Endothelial cell of umbilical vein (primary cell): ENCODE results near the gene KHK. TPM values are rescaled to one million over a fixed set of nuclear protein-coding genes. Genes with fewer than 3 reads are reported as not detected.

Experiments
- BruUV-seq: library from RNA; stranded (reverse); fragments of 400-500 nt; replicated peaks from 2 replicates; lab custom pipeline; 2021; lab: Mats Ljungman, UMichigan
- CTCF ChIA-PET: fragments of 300-600, 350-600 bp; sonication (Branson Sonifier 250); formaldehyde crosslinking; loops from one replicate; lab custom pipeline; 2021; ENCODE audit warnings: antibody characterized with exemption, inconsistent platforms; lab: Charles Lee
- POLR2A ChIA-PET: fragments of 300-600, 350-600 bp; sonication (Branson Sonifier 250); formaldehyde crosslinking; loops from one replicate; lab custom pipeline; 2021; ENCODE audit warnings: antibody characterized with exemption, inconsistent platforms; lab: Charles Lee
- DNase-seq: peaks from one replicate; pipeline ENCODE4 v3.0.0-alpha.2; 2011; ENCODE audit warnings: low read depth, low spot score
- FAIRE-seq: peaks from 2 replicates; lab custom pipeline; 2011; peaks lifted over from hg19 to GRCh38; lab: Jason Lieb, UNC
- H2AFZ ChIP-seq: 2 replicates; pipeline ENCODE4 v1.6.0; 2012; ENCODE audit warnings: low read depth, low read length, control low read depth, inconsistent platforms
- H3K27ac ChIP-seq: 2 replicates; pipeline ENCODE4 v1.5.1; 2011; ENCODE audit warnings: low read depth, mild to moderate bottlenecking, control low read depth, low read length, moderate library complexity; ENCODE audit not compliant: insufficient read depth
- H3K27me3 ChIP-seq, 2 experiments: 2 replicates each; pipeline versions ENCODE4 v1.6.0 to v1.6.1; 2011; ENCODE audit warnings: low read length in 2 of 2, mixed read lengths in 1 of 2; ENCODE audit not compliant: control insufficient read depth in 2 of 2, insufficient read depth in 2 of 2
- H3K36me3 ChIP-seq, 2 experiments: 2 replicates in 1 of 2; 3 replicates in 1 of 2; pipeline ENCODE4 v1.5.1; 2011; ENCODE audit warnings: low read length in 2 of 2, mild to moderate bottlenecking in 1 of 2, moderate library complexity in 1 of 2; ENCODE audit not compliant: control insufficient read depth in 2 of 2, insufficient read depth in 2 of 2; ENCODE audit errors: extremely low read depth in 1 of 2
- H3K4me1 ChIP-seq: 3 replicates; pipeline ENCODE4 v1.5.1; 2011; ENCODE audit warnings: mild to moderate bottlenecking, low read length; ENCODE audit not compliant: control insufficient read depth, insufficient read depth; ENCODE audit errors: extremely low read depth
- H3K4me2 ChIP-seq: 2 replicates; pipeline ENCODE4 v1.6.1; 2011; ENCODE audit warnings: low read length, control low read depth, mixed read lengths; ENCODE audit not compliant: insufficient read depth
- H3K4me3 ChIP-seq, 3 experiments: fragments of 200-600 bp in 1 of 3; sonication (generic), shearing (Covaris generic) in 1 of 3; replicated peaks in 1 of 3; 2 replicates each; pipeline ENCODE4 v1.5.1; 2011 to 2016; ENCODE audit warnings: control low read depth in 3 of 3, low read length in 3 of 3, mild to moderate bottlenecking in 2 of 3, inconsistent platforms in 1 of 3, low read depth in 1 of 3, moderate library complexity in 1 of 3; ENCODE audit not compliant: insufficient read depth in 1 of 3
- H3K79me2 ChIP-seq: 2 replicates; pipeline ENCODE4 v1.6.0; 2012; ENCODE audit warnings: low read length, inconsistent platforms; ENCODE audit not compliant: control insufficient read depth, insufficient read depth
- H3K9ac ChIP-seq: replicated peaks from 2 replicates; pipeline ENCODE3; 2011; ENCODE audit warnings: low read length, control low read depth; ENCODE audit not compliant: insufficient read depth; ENCODE audit errors: extremely low read depth
- H3K9me1 ChIP-seq: replicated peaks from 3 replicates; pipeline ENCODE4 v1.6.0; 2011; ENCODE audit warnings: mild to moderate bottlenecking, low read length; ENCODE audit not compliant: control insufficient read depth, insufficient read depth; ENCODE audit errors: extremely low read depth
- H3K9me3 ChIP-seq: replicated peaks from 2 replicates; pipeline ENCODE4 v1.5.1; 2012; ENCODE audit warnings: low read length, inconsistent platforms; ENCODE audit not compliant: control insufficient read depth, insufficient read depth
- H4K20me1 ChIP-seq: replicated peaks from 2 replicates; pipeline ENCODE3; 2011; ENCODE audit warnings: mild to moderate bottlenecking, low read length; ENCODE audit not compliant: control insufficient read depth, insufficient read depth; ENCODE audit errors: extremely low read depth
- EZH2 ChIP-seq: IDR thresholded peaks from 2 replicates; pipeline ENCODE4 v1.6.1; 2012; ENCODE audit warnings: borderline replicate concordance, low read depth, mild to moderate bottlenecking, moderate library complexity, low read length, inconsistent platforms; ENCODE audit not compliant: severe bottlenecking
- FOS ChIP-seq: IDR thresholded peaks from 2 replicates; pipeline ENCODE4 v1.6.1; 2011; ENCODE audit warnings: mild to moderate bottlenecking, low read length, moderate library complexity, borderline replicate concordance; ENCODE audit not compliant: insufficient read depth
- GATA2 ChIP-seq: IDR thresholded peaks from 2 replicates; pipeline ENCODE4 v1.7.0; 2011; ENCODE audit warnings: low read depth, mild to moderate bottlenecking, moderate library complexity, mixed read lengths, low read length; ENCODE audit not compliant: insufficient read length, insufficient read depth
- JUN ChIP-seq: IDR thresholded peaks from 2 replicates; pipeline ENCODE4 v1.6.1; 2011; ENCODE audit warnings: borderline replicate concordance, low read depth; ENCODE audit not compliant: insufficient read length, insufficient read depth
- MYC ChIP-seq: IDR thresholded peaks from one replicate; pipeline ENCODE4 v1.6.1; 2011; ENCODE audit warnings: mild to moderate bottlenecking, low read depth, low read length
- POLR2A ChIP-seq: IDR thresholded peaks from 2 replicates; pipeline ENCODE4 v1.6.1; 2012; ENCODE audit warnings: low read depth, mild to moderate bottlenecking, control low read depth, low read length
- POLR2AphosphoS5 ChIP-seq: IDR thresholded peaks from 2 replicates; pipeline ENCODE4 v1.6.1; 2012; ENCODE audit warnings: low read depth, mild to moderate bottlenecking, control low read depth, low read length, moderate library complexity; ENCODE audit not compliant: insufficient read depth
- dilution Hi-C: fragments of 300-500 bp; cut with MboI; formaldehyde crosslinking; loops from one replicate; pipeline ENCODE4 v1.15.0; 2019; ENCODE audit warnings: low sequenced_read_pairs; ENCODE audit not compliant: extremely low pct_ligation_motif_present
- intact Hi-C: fragments of 100-400 bp; cut with micrococcal nuclease; formaldehyde crosslinking; loops from one replicate; pipeline ENCODE4 v1.10.0; 2022
- polyA plus RNA-seq, 4 experiments: library from polyadenylated mRNA; depleted of rRNA in 3 of 4; stranded (reverse) in 3 of 4; unstranded in 1 of 4; fragments of >200 nt; gene quantifications; 2 replicates each; pipeline versions ENCODE4 v1.2.1 to v1.2.3, GENCODE V29; 2011 to 2012; ENCODE audit warnings: missing spikeins in 1 of 4
- total RNA-seq: library from RNA; stranded (reverse); gene quantifications from 2 replicates; pipeline ENCODE4 v1.2.3, GENCODE V29; 2021
- TF ChIP-seq, protein P1 (sequence below): IDR thresholded peaks from 2 replicates; pipeline ENCODE4 v1.6.1; 2011; ENCODE audit not compliant: insufficient read depth, insufficient read length
- TF ChIP-seq, protein P2 (sequence below), 2 donors: IDR thresholded peaks; 1 replicate in 1 of 2; 2 replicates in 1 of 2; pipeline ENCODE4 v1.5.1; 2011; ENCODE audit warnings: low read length in 2 of 2, mild to moderate bottlenecking in 2 of 2, moderate library complexity in 2 of 2, control low read depth in 1 of 2, inconsistent platforms in 1 of 2, low read depth in 1 of 2; ENCODE audit not compliant: insufficient read depth in 1 of 2; ENCODE audit errors: extremely low read depth in 1 of 2

KHK gene
- total and polyA plus RNA-seq, 2 donors (not counting 3 experiments of a cell fraction or from before 2014, with no cell fraction given), result 2.9 to 4.4 TPM

DNA sequence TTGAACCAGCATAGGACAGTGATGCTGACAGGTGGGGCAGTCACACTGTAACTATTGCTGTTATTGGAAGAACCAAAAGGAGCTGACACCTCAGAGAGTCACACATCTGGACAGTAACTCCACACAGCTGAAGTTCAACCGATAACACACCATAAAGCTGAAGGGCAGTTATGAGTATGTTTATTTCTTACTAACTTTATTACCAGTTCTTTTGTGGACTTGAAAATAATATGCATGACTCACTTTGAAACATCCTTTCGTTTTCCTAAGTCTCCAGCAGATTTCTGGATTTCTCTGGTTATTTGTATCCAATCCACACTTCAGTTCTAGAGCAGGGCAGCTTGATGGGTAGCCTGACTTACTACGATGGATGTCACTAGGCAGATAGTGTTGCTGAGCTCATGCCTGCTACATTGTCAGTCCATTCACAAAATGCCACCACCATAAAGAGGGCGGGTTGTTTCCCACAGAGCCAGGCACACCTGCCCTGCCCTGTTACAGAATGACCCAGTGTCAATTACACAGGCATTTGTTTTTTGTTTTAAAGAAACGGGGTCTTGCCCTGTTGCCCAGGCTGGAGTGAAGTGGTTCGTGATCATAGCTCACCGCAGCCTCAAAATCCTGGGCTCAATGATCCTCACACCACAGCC is 43.5 kb upstream of the KHK start:
- FAIRE-seq (no peak), DNase-seq (no peak)
- Histone ChIP-seq H3K36me3 (peaks cover 17 to 36% of the 10 kb centered on the region in 2 experiments), H3K27ac (no peak overlapping the region), H3K9ac (no peak overlapping the region), H2AFZ (no peak overlapping the region), H3K4me2 (no peak overlapping the region), H3K4me1 (no peaks in the 10 kb centered on the region), H3K4me3 (no peak overlapping the region), H4K20me1 (no peaks in the 10 kb centered on the region), H3K9me3 (no peaks in the 10 kb centered on the region), H3K79me2 (no peaks in the 10 kb centered on the region), H3K9me1 (no peaks in the 10 kb centered on the region), H3K27me3 (no peaks in the 10 kb centered on the region)
- BruUV-seq, result no TSS peak
- dilution Hi-C loops (no loop called here), intact Hi-C loops (no loop called here)
- no peak for TF ChIP-seq JUN
- TF ChIP-seq POLR2A, result no peak
- no peak for TF ChIP-seq MYC
- no peak for TF ChIP-seq FOS
- TF ChIP-seq GATA2, result no peak
- TF ChIP-seq POLR2AphosphoS5, result no peak
- TF ChIP-seq, protein P1, sequence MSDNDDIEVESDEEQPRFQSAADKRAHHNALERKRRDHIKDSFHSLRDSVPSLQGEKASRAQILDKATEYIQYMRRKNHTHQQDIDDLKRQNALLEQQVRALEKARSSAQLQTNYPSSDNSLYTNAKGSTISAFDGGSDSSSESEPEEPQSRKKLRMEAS, result no peak
- TF ChIP-seq, protein P2, sequence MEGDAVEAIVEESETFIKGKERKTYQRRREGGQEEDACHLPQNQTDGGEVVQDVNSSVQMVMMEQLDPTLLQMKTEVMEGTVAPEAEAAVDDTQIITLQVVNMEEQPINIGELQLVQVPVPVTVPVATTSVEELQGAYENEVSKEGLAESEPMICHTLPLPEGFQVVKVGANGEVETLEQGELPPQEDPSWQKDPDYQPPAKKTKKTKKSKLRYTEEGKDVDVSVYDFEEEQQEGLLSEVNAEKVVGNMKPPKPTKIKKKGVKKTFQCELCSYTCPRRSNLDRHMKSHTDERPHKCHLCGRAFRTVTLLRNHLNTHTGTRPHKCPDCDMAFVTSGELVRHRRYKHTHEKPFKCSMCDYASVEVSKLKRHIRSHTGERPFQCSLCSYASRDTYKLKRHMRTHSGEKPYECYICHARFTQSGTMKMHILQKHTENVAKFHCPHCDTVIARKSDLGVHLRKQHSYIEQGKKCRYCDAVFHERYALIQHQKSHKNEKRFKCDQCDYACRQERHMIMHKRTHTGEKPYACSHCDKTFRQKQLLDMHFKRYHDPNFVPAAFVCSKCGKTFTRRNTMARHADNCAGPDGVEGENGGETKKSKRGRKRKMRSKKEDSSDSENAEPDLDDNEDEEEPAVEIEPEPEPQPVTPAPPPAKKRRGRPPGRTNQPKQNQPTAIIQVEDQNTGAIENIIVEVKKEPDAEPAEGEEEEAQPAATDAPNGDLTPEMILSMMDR (IDR thresholded peaks at IDR 0.05; ENCODE audit: extremely low read depth in 1 of 2, insufficient read depth in 1 of 2, low read depth in 1 of 2, low read length in 2 of 2), result no peak
- no peak for TF ChIP-seq EZH2
- ChIA-PET POLR2A (no interaction called here), CTCF (interaction anchor here (0.5 to 1.6 kb wide), 3 partner anchors 44 to 81 kb away, joined by 3 to 4 read pairs (median 3); partner anchors contain the start of gene KHK)
